Neural progenitor cell (in vitro differentiated cells): Measurements from ENCODE around the gene ZNF267.
"Not testable (repeated sequence)": the region's sequence is repeated elsewhere in the genome, so short reads cannot be mapped to it uniquely, and the experiment has no call there.

Experiments used
- CTCF ChIP-seq: fragments of 200-600 bp; sonication (generic); IDR thresholded peaks from 2 replicates; pipeline ENCODE4 v1.5.1; 2017; ENCODE audit warnings: antibody characterized with exemption, mild to moderate bottlenecking
- EZH2phosphoT487 ChIP-seq: fragments of 200-600 bp; sonication (generic); IDR thresholded peaks from 2 replicates; pipeline ENCODE4 v1.6.1; 2017; ENCODE audit warnings: antibody characterized with exemption

- TF ChIP-seq CTCF, EZH2phosphoT487: not testable (repeated sequence)
Observed at GRCh38 chr16:31960186-31960910, 86.7 kb downstream of the ZNF267 start.
